Astrocyte of the spinal cord (primary cell): ENCODE results near the gene SIL1.

Source experiments
- DNase-seq: peaks from one replicate; pipeline ENCODE4 v3.0.0; 2011; ENCODE audit warnings: low read depth, low spot score
- H3K4me3 ChIP-seq: 2 replicates; pipeline ENCODE4 v1.5.1; 2011; ENCODE audit warnings: low read depth, mild to moderate bottlenecking, low read length, moderate library complexity
- CTCF ChIP-seq: IDR thresholded peaks from 2 replicates; pipeline ENCODE4 v1.5.1; 2012; ENCODE audit warnings: low read depth, mild to moderate bottlenecking, low read length, inconsistent platforms
- in situ Hi-C: cut with HindIII; loops from 2 replicates; pipeline ENCODE4 v1.10.0; 2017; ENCODE audit warnings: low sequenced_read_pairs

The SIL1 gene

GRCh38 chr5:139090581-139090980, 107.6 kb downstream of the SIL1 start:
- in situ Hi-C loops: no loop called here
- no peak for DNase-seq
- TF ChIP-seq CTCF: no peak

GRCh38 chr5:139088024-139088423, 110.1 kb downstream of the SIL1 start:
- no peak for TF ChIP-seq CTCF
- in situ Hi-C loops: no loop called here
- H3K4me3 ChIP-seq: no peak overlapping the region
- DNase-seq: peak; percentile 9

More at GRCh38 chr5:139090581-139090980, 107.6 kb downstream of the SIL1 start:
- no peak overlapping the region for H3K4me3 ChIP-seq

GRCh38 chr5:139082813-139083498, 115.2 kb downstream of the SIL1 start:
- DNase-seq: no peak
- no peak overlapping the region for H3K4me3 ChIP-seq
- in situ Hi-C loops: no loop called here
- no peak for TF ChIP-seq CTCF

GRCh38 chr5:139079991-139080610, 118.1 kb downstream of the SIL1 start:
- in situ Hi-C loops: no loop called here
- TF ChIP-seq CTCF: no peak
- no peak for DNase-seq
- H3K4me3 ChIP-seq: no peak overlapping the region

- in situ Hi-C loops: no loop called here
- H3K4me3 ChIP-seq: no peak overlapping the region
- DNase-seq: no peak
- no peak for TF ChIP-seq CTCF
These were observed 118.8 kb downstream of the SIL1 start for GRCh38 chr5:139079225-139079990.

GRCh38 chr5:139078345-139078744, 119.8 kb downstream of the SIL1 start:
- peak; percentile 10 for DNase-seq
- no peak overlapping the region for H3K4me3 ChIP-seq
- TF ChIP-seq CTCF: peak; percentile 3
- in situ Hi-C loops: no loop called here
